ENCODE results near the gene RASGRF2. TPM values are rescaled to one million over a fixed set of nuclear protein-coding genes. Genes with fewer than 3 reads are reported as not detected.

RASGRF2 gene
- total and polyA plus RNA-seq, 2 of the 8 experiments (the other 6 are each of a cell fraction or from before 2014, with no cell fraction given) = 2.6 to 29.5 TPM

GRCh38 chr5:81245871-81246235 lies 285.7 kb downstream of the RASGRF2 start (continued):
- no peak for TF ChIP-seq USF2 (IDR thresholded peaks at IDR 0.05; ENCODE audit: low read length)
- no peak for TF ChIP-seq BACH1 (IDR thresholded peaks at IDR 0.05; ENCODE audit: low read length)
- no peak for TF ChIP-seq RXRA (IDR thresholded peaks at IDR 0.05; ENCODE audit: insufficient read depth, low read depth, low read length)
- no peak for TF ChIP-seq MAX (IDR thresholded peaks at IDR 0.05)
- no peak for TF ChIP-seq MAFK (IDR thresholded peaks at IDR 0.05; ENCODE audit: low read depth, low read length)
- no peak for TF ChIP-seq POLR2AphosphoS5 (IDR thresholded peaks at IDR 0.05; ENCODE audit: low read depth, low read length)

Measured in H1 (cell line).